Neural progenitor cell (in vitro differentiated cells): ENCODE data around the gene LRRC27. TPM values are rescaled to one million over a fixed set of nuclear protein-coding genes. Genes with fewer than 3 reads are reported as not detected.

Experiments
- DNase-seq: peaks from one replicate; pipeline ENCODE4 v3.0.0-alpha.2; 2016; ENCODE audit warnings: low spot score
- H2AFZ ChIP-seq: fragments of 200-600 bp; sonication (generic); replicated peaks from 2 replicates; pipeline ENCODE4 v1.6.1; 2016; ENCODE audit warnings: antibody characterized with exemption
- H3F3A ChIP-seq: fragments of 200-600 bp; sonication (generic); 2 replicates; pipeline ENCODE4 v1.6.1; 2016; ENCODE audit warnings: antibody characterized with exemption, low read depth
- H3K27ac ChIP-seq: fragments of 200-600 bp; sonication (generic); 2 replicates; pipeline ENCODE4 v1.5.1; 2016; ENCODE audit warnings: mild to moderate bottlenecking
- H3K27me3 ChIP-seq: fragments of 200-600 bp; sonication (generic); 2 replicates; pipeline ENCODE4 v1.6.1; 2016; ENCODE audit warnings: mild to moderate bottlenecking, moderate library complexity
- H3K36me3 ChIP-seq: fragments of 200-600 bp; sonication (generic); 2 replicates; pipeline ENCODE4 v1.5.1; 2016
- H3K4me1 ChIP-seq: fragments of 200-600 bp; sonication (generic); 2 replicates; pipeline ENCODE4 v1.6.1; 2016; ENCODE audit warnings: mixed run types
- H3K4me2 ChIP-seq: fragments of 200-600 bp; sonication (generic); 2 replicates; pipeline ENCODE4 v1.6.1; 2016
- H3K4me3 ChIP-seq: fragments of 200-600 bp; sonication (generic); 2 replicates; pipeline ENCODE4 v1.5.1; 2016
- H3K79me2 ChIP-seq: fragments of 200-600 bp; sonication (generic); 2 replicates; pipeline ENCODE4 v1.6.1; 2016; ENCODE audit warnings: low read depth
- H3K9ac ChIP-seq: fragments of 200-600 bp; sonication (generic); 2 replicates; pipeline ENCODE4 v1.6.1; 2016
- H3K9me3 ChIP-seq: fragments of 200-600 bp; sonication (generic); 2 replicates; pipeline ENCODE4 v1.5.1; 2016; ENCODE audit warnings: low read depth
- H4K20me1 ChIP-seq: fragments of 200-600 bp; sonication (generic); 2 replicates; pipeline ENCODE4 v1.6.1; 2016; ENCODE audit warnings: low read depth
- H3K27ac Mint-ChIP-seq: 3 replicates; pipeline ENCODE4 v1.8.0; 2021; ENCODE audit warnings: mixed read lengths
- H3K27me3 Mint-ChIP-seq: 2 replicates; pipeline ENCODE4 v1.8.0; 2022; ENCODE audit warnings: low read depth, mild to moderate bottlenecking, inconsistent platforms, moderate library complexity, mixed read lengths; ENCODE audit not compliant: insufficient read depth
- H3K36me3 Mint-ChIP-seq: 3 replicates; pipeline ENCODE4 v1.8.0; 2021; ENCODE audit warnings: mixed read lengths
- H3K4me1 Mint-ChIP-seq: 3 replicates; pipeline ENCODE4 v1.8.0; 2021; ENCODE audit warnings: mixed read lengths
- H3K4me3 Mint-ChIP-seq: 3 replicates; pipeline ENCODE4 v1.8.0; 2021; ENCODE audit warnings: mild to moderate bottlenecking, moderate library complexity, mixed read lengths
- H3K9me3 Mint-ChIP-seq: 3 replicates; pipeline ENCODE4 v1.8.0; 2020; ENCODE audit warnings: mixed read lengths
- CTCF ChIP-seq: fragments of 200-600 bp; sonication (generic); IDR thresholded peaks from 2 replicates; pipeline ENCODE4 v1.5.1; 2017; ENCODE audit warnings: antibody characterized with exemption, mild to moderate bottlenecking
- EZH2 ChIP-seq: fragments of 200-600 bp; sonication (generic); IDR thresholded peaks from 2 replicates; pipeline ENCODE4 v1.6.1; 2017; ENCODE audit warnings: antibody characterized with exemption, mild to moderate bottlenecking, moderate library complexity
- EZH2phosphoT487 ChIP-seq: fragments of 200-600 bp; sonication (generic); IDR thresholded peaks from 2 replicates; pipeline ENCODE4 v1.6.1; 2017; ENCODE audit warnings: antibody characterized with exemption
- total RNA-seq: library from RNA; depleted of rRNA; stranded (reverse); fragments of >200 nt; gene quantifications from 2 replicates; pipeline ENCODE4 v1.2.3, GENCODE V29; 2015; ENCODE audit warnings: low replicate concordance

LRRC27 gene
- total RNA-seq, 1 donor from 2014 or later = 16.9 TPM

- Histone ChIP-seq H2AFZ (no peak overlapping the region), H3K4me3 (no peak overlapping the region), H3K9ac (no peak overlapping the region), H3K4me1 (peaks cover 13% of the 10 kb centered on the region), H3K36me3 (no peaks in the 10 kb centered on the region), H3F3A (no peaks in the 10 kb centered on the region), H4K20me1 (no peaks in the 10 kb centered on the region), H3K27me3 (peaks cover 2% of the 10 kb centered on the region), H3K9me3 (no peaks in the 10 kb centered on the region), H3K79me2 (no peaks in the 10 kb centered on the region), H3K4me2 (no peak overlapping the region), H3K27ac (no peak overlapping the region)
- Mint-ChIP-seq H3K36me3 (peaks cover 4% of the 10 kb centered on the region), H3K9me3 (no peaks in the 10 kb centered on the region), H3K27ac (no peak overlapping the region), H3K27me3 (peaks cover 4% of the 10 kb centered on the region), H3K4me1 (peaks cover 16% of the 10 kb centered on the region), H3K4me3 (no peak overlapping the region)
- TF ChIP-seq EZH2phosphoT487 (no peak), CTCF (no peak), EZH2 (no peak)
- DNase-seq = no peak
These were observed 72.3 kb downstream of the LRRC27 start for GRCh38 chr10:132404169-132404880.

- Histone ChIP-seq H4K20me1 (no peaks in the 10 kb centered on the region), H3K27ac (no peak overlapping the region), H3K9ac (no peak overlapping the region), H2AFZ (no peak overlapping the region), H3K79me2 (no peaks in the 10 kb centered on the region), H3K4me3 (no peak overlapping the region), H3F3A (no peaks in the 10 kb centered on the region), H3K4me1 (peaks cover 13% of the 10 kb centered on the region), H3K4me2 (no peak overlapping the region), H3K36me3 (no peaks in the 10 kb centered on the region), H3K9me3 (no peaks in the 10 kb centered on the region), H3K27me3 (no peaks in the 10 kb centered on the region)
- DNase-seq = peak; percentile 51
- Mint-ChIP-seq H3K27ac (no peak overlapping the region), H3K4me1 (peaks cover 16% of the 10 kb centered on the region), H3K9me3 (no peaks in the 10 kb centered on the region), H3K27me3 (peaks cover 4% of the 10 kb centered on the region), H3K36me3 (peaks cover 6% of the 10 kb centered on the region), H3K4me3 (no peak overlapping the region)
- TF ChIP-seq CTCF (peak; percentile 39), EZH2phosphoT487 (no peak)
These were observed 73.0 kb downstream of the LRRC27 start for GRCh38 chr10:132404911-132405462.

GRCh38 chr10:132405463-132405991 is 73.5 kb downstream of the LRRC27 start:
- peaks cover 6% of the 10 kb centered on the region for H3K36me3 Mint-ChIP-seq
- DNase-seq = no peak
- Histone ChIP-seq H3F3A (no peaks in the 10 kb centered on the region), H3K79me2 (no peaks in the 10 kb centered on the region), H3K27me3 (no peaks in the 10 kb centered on the region), H3K4me3 (no peak overlapping the region), H3K4me1 (peaks cover 12% of the 10 kb centered on the region), H3K36me3 (no peaks in the 10 kb centered on the region), H3K9me3 (no peaks in the 10 kb centered on the region), H3K4me2 (no peak overlapping the region), H3K27ac (no peak overlapping the region), H4K20me1 (no peaks in the 10 kb centered on the region), H3K9ac (no peak overlapping the region), H2AFZ (no peak overlapping the region)
- H3K27me3 Mint-ChIP-seq = peaks cover 4% of the 10 kb centered on the region
- no peak for TF ChIP-seq EZH2
- H3K4me3 Mint-ChIP-seq = no peak overlapping the region
- H3K27ac Mint-ChIP-seq = no peak overlapping the region
- no peaks in the 10 kb centered on the region for H3K9me3 Mint-ChIP-seq
- peaks cover 16% of the 10 kb centered on the region for H3K4me1 Mint-ChIP-seq

- Histone ChIP-seq H3F3A (no peaks in the 10 kb centered on the region), H3K4me1 (peaks cover 10% of the 10 kb centered on the region), H3K36me3 (no peaks in the 10 kb centered on the region), H3K4me2 (no peak overlapping the region), H3K79me2 (no peaks in the 10 kb centered on the region), H2AFZ (no peak overlapping the region), H3K9ac (no peak overlapping the region), H3K27ac (no peak overlapping the region), H3K9me3 (no peaks in the 10 kb centered on the region), H3K27me3 (no peaks in the 10 kb centered on the region), H4K20me1 (no peaks in the 10 kb centered on the region), H3K4me3 (no peak overlapping the region)
- H3K27ac Mint-ChIP-seq = no peak overlapping the region
- H3K4me1 Mint-ChIP-seq = peaks cover 14% of the 10 kb centered on the region
- no peak overlapping the region for H3K4me3 Mint-ChIP-seq
- H3K9me3 Mint-ChIP-seq = no peaks in the 10 kb centered on the region
- no peak for DNase-seq
- TF ChIP-seq CTCF (no peak), EZH2phosphoT487 (no peak), EZH2 (no peak)
- peaks cover 4% of the 10 kb centered on the region for H3K27me3 Mint-ChIP-seq
- H3K36me3 Mint-ChIP-seq = peaks cover 6% of the 10 kb centered on the region
These were observed 74.2 kb downstream of the LRRC27 start for GRCh38 chr10:132406181-132406580.
